Measurements from ENCODE around the gene TRAF4.

GRCh38 chr17:28741358-28742349 is 2.2 kb upstream of the TRAF4 start:
- TF ChIP-seq EZH2 (IDR thresholded peaks at IDR 0.05): no peak
- TF ChIP-seq POLR2AphosphoS5 (IDR thresholded peaks at IDR 0.05; ENCODE audit: borderline replicate concordance, low read depth, low read length): no peak
